HL-60 (cell line): ENCODE data around the gene MAST2.

ENCODE experiments used
- CTCF ChIP-seq: IDR thresholded peaks from one replicate; pipeline ENCODE4 v1.5.1; 2011; ENCODE audit warnings: low read length, control low read depth, inconsistent platforms; ENCODE audit not compliant: insufficient read depth
- POLR2AphosphoS5 ChIP-seq: IDR thresholded peaks from 2 replicates; pipeline ENCODE4 v1.6.1; 2012; ENCODE audit warnings: low read depth

- TF ChIP-seq CTCF (no peak), POLR2AphosphoS5 (no peak)
These were observed 110.5 kb downstream of the MAST2 start for GRCh38 chr1:45913731-45914501.
